ENCODE data around the gene TEKT2. TPM values are rescaled to one million over a fixed set of nuclear protein-coding genes. Genes with fewer than 3 reads are reported as not detected.

The TEKT2 gene
- total RNA-seq, 2 experiments from 2014 or later: not detected

DNA sequence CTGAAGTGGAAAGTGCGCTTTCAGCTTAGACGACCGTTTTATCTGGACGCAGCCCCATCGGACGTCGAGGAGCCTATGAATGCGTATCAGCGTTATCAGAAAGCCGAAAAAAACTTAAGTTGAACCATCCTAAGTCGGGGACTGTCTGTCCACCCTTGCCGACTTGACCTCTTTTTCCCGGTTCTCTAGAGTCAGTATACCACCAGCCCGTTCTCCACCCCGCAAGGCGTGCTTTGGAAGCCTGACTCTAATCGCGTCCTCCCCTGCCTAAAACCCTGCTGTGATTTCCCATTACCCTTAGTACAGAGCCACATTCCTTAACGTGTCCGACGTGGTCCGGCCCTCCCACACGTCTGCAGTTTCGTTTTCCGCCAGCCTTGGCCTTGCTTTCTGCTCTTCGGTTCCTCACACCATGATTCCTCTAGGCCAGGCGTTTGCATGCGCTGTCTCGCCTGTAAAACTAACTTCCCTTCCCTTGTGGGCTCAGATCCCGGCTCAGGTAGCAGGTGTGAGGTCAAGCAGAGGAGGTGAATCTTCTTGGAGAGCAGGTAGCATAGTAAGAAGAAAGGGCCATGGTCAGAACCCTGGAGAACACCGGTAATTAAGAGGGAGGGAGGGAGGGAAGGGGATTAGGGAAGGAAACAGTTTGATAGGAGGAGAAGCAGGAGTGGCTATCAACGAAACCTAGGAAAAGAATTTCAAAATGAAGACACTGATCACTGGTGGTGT, 5.7 kb downstream of the TEKT2 start:
- peaks cover 10% of the 10 kb centered on the region for H3K27me3 Mint-ChIP-seq
- peak; percentile 29 for DNase-seq
- H3K9me3 Mint-ChIP-seq: no peaks in the 10 kb centered on the region
- peaks cover 13% of the 10 kb centered on the region for H3K4me1 Mint-ChIP-seq (ENCODE audit: low read depth)
- peaks cover 11% of the 10 kb centered on the region for H3K36me3 Mint-ChIP-seq
- POLR2A ChIA-PET: interaction anchor here (1.2 kb wide), 1 partner anchor 158 kb away, joined by 3 read pairs; no protein-coding TSS in a partner anchor
- peak overlapping the region; percentile 82 for H3K27ac Mint-ChIP-seq
- CTCF ChIA-PET: interaction anchor here (0.6 to 0.9 kb wide), 3 partner anchors 62 to 330 kb away, joined by 3 to 4 read pairs (median 3); no protein-coding TSS in a partner anchor
- peak overlapping the region; percentile 89 for H3K4me3 Mint-ChIP-seq
- intact Hi-C loops (cut with micrococcal nuclease): loop anchor here (2.0 kb wide), 2 partner anchors 207 to 281 kb away; partner anchors contain the start of genes AGO1 and AGO4

DNA sequence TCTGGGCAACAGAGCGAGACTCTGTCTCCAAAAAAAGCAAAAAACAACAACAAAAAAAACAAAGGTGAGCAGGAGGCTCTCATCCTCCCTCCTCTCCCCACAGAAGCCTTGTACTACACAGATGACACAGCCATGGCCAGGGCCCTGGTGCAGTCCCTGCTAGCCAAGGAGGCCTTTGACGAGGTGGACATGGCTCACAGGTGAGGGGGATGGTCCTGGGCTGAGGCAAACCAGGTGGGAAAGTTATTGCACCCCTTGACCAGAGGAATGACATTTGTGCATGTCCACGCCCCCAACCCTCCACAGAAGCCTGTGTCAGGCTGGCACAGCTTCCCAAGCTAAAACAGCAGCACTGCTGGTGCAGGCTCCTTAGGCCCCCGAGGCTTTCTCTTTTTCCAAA, 7.2 kb downstream of the TEKT2 start:
- Mint-ChIP-seq H3K4me1 (ENCODE audit: low read depth) (peaks cover 13% of the 10 kb centered on the region), H3K36me3 (peaks cover 11% of the 10 kb centered on the region), H3K27me3 (no peaks in the 10 kb centered on the region), H3K27ac (no peak overlapping the region), H3K4me3 (no peak overlapping the region), H3K9me3 (no peaks in the 10 kb centered on the region)
- ChIA-PET POLR2A (interaction anchor here (1.2 kb wide), 1 partner anchor 160 kb away, joined by 3 read pairs; the partner anchor contains the start of gene AGO3), CTCF (interaction anchor here (0.9 to 1.1 kb wide), 2 partner anchors 9 to 278 kb away, joined by 3 to 4 read pairs; no protein-coding TSS in a partner anchor)
- intact Hi-C loops (cut with micrococcal nuclease): no loop called here
- peak; percentile 8 for DNase-seq

DNA sequence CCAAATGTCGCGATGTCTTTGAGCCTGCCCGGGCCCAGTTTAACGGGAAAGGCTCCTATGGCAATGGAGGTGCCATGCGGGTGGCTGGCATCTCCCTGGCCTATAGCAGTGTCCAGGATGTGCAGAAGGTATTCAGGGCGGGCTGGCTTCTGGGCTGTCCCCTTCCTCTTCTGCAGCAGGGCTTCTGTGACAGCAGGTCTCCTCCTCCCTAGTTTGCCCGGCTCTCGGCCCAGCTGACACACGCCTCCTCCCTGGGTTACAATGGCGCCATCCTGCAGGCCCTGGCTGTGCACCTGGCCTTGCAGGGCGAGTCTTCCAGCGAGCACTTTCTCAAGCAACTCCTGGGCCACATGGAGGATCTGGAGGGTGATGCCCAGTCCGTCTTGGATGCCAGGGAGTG, 7.8 kb downstream of the TEKT2 start:
- ChIA-PET CTCF (interaction anchor here (0.6 to 1.1 kb wide), 2 partner anchors 277 to 284 kb away, joined by 4 to 6 read pairs; partner anchors contain the start of gene AGO4), POLR2A (no interaction called here)
- H3K4me3 Mint-ChIP-seq: no peak overlapping the region

DNA sequence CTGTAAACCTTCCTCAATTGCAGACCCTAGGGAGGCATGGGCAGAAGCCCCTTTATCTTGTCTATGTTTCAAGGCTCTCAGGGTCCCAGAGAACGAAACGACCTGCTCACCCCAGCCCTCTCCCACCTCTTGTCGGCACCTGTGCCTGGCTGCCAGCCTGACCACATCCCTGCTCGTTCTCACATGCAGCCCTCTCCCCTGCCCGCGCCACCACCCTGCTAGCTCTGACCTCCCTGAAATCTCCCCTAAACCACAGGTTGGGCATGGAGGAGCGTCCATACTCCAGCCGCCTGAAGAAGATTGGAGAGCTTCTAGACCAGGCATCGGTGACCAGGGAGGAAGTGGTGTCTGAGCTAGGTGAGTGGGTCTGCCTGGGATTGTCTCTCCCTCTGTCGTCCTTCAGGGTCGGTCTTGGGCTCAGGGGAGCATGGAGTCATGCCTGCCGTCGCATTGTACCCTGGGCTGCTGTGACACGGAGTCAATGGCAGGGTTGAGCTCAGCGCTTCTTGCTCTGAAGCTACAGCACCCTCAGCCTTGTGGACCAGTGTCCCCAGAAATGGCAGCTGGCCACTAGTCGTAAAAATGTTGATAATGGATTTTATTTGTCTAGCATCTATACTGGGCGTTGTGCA, 8.4 kb downstream of the TEKT2 start:
- Mint-ChIP-seq H3K4me1 (ENCODE audit: low read depth) (peaks cover 13% of the 10 kb centered on the region), H3K9me3 (no peaks in the 10 kb centered on the region), H3K27ac (no peak overlapping the region), H3K36me3 (peaks cover 11% of the 10 kb centered on the region), H3K4me3 (no peak overlapping the region), H3K27me3 (no peaks in the 10 kb centered on the region)
- CTCF ChIA-PET: interaction anchor here (0.6 to 1.5 kb wide), 2 partner anchors 194 to 284 kb away, joined by 4 to 6 read pairs; partner anchors contain the start of gene AGO4
- POLR2A ChIA-PET: no interaction called here
- DNase-seq: no peak
- intact Hi-C loops (cut with micrococcal nuclease): no loop called here

More for the DNA sequence above, 7.8 kb downstream of the TEKT2 start:
- intact Hi-C loops (cut with micrococcal nuclease): no loop called here
- H3K36me3 Mint-ChIP-seq: peaks cover 11% of the 10 kb centered on the region
- peaks cover 13% of the 10 kb centered on the region for H3K4me1 Mint-ChIP-seq (ENCODE audit: low read depth)
- H3K9me3 Mint-ChIP-seq: no peaks in the 10 kb centered on the region
- H3K27me3 Mint-ChIP-seq: no peaks in the 10 kb centered on the region
- H3K27ac Mint-ChIP-seq: no peak overlapping the region
- DNase-seq: peak; percentile 4

DNA sequence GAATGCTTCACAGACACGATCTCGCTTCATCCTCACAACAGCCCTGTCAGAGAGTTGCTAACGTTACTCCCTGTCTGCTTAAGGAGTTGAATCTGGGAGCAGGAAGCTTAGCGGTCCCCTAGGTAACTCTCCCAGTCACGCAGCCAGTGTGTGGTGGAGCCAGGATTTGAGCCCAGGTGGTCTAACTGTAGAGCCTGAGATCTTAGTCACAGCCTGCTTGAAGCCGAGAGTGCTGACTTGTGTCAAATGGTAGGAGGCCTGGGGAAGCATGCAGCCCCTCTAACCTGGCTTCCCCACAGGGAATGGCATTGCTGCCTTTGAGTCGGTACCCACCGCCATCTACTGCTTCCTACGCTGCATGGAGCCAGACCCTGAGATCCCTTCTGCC, 8.9 kb downstream of the TEKT2 start:
- POLR2A ChIA-PET: no interaction called here
- DNase-seq: no peak
- Mint-ChIP-seq H3K27me3 (no peaks in the 10 kb centered on the region), H3K36me3 (peaks cover 11% of the 10 kb centered on the region), H3K27ac (no peak overlapping the region), H3K4me3 (no peak overlapping the region), H3K4me1 (ENCODE audit: low read depth) (peaks cover 13% of the 10 kb centered on the region), H3K9me3 (no peaks in the 10 kb centered on the region)
- CTCF ChIA-PET: interaction anchor here (1.1 to 1.5 kb wide), 2 partner anchors 42 to 193 kb away, joined by 3 to 4 read pairs; no protein-coding TSS in a partner anchor
- intact Hi-C loops (cut with micrococcal nuclease): no loop called here

DNA sequence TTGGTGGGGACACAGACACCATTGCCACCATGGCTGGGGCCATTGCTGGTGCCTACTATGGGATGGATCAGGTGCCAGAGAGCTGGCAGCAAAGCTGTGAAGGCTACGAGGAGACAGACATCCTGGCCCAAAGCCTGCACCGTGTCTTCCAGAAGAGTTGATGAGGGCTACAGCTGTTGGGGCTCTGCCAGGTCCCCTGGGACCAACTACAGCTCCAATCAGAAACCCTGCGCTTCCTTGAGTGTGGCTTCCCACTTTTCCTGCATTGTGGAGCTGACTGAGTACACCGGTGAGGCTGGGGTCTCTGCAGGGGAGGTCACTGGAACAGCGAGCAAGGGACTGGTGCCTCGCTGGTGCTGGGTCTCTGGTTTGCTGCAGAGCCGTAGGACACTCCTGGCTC, 9.3 kb downstream of the TEKT2 start:
- ChIA-PET CTCF (interaction anchor here (1.1 to 1.5 kb wide), 2 partner anchors 42 to 193 kb away, joined by 3 to 4 read pairs; no protein-coding TSS in a partner anchor), POLR2A (no interaction called here)
- H3K27me3 Mint-ChIP-seq: no peaks in the 10 kb centered on the region
- no peak overlapping the region for H3K4me3 Mint-ChIP-seq
- DNase-seq: no peak
- H3K36me3 Mint-ChIP-seq: peaks cover 11% of the 10 kb centered on the region
- H3K9me3 Mint-ChIP-seq: no peaks in the 10 kb centered on the region
- intact Hi-C loops (cut with micrococcal nuclease): no loop called here
- no peak overlapping the region for H3K27ac Mint-ChIP-seq
- peaks cover 11% of the 10 kb centered on the region for H3K4me1 Mint-ChIP-seq (ENCODE audit: low read depth)

DNA sequence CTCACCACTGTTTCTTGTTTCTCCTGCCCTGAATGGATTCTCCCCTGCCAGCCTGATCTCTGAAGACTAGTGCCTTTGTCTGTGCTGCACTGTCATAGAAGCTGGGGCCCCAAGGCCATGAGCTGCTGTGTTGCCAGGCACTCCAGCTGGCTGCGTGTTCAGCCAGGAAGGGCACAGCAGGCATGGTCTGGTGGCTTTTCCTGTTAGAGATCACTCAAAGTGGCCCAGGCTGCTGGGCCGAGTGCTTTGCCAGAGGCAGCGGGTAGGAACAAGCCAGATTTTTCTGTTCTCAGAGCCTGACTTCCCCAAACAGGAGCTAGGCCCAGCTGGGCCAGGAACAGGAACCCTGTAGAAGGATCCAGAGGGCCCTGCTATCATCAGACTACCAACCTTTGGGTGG, 10.0 kb downstream of the TEKT2 start:
- DNase-seq: no peak
- Mint-ChIP-seq H3K4me1 (ENCODE audit: low read depth) (peaks cover 11% of the 10 kb centered on the region), H3K4me3 (no peak overlapping the region), H3K27ac (no peak overlapping the region), H3K36me3 (peaks cover 11% of the 10 kb centered on the region), H3K9me3 (no peaks in the 10 kb centered on the region), H3K27me3 (no peaks in the 10 kb centered on the region)
- intact Hi-C loops (cut with micrococcal nuclease): no loop called here
- POLR2A ChIA-PET: no interaction called here
- CTCF ChIA-PET: interaction anchor here (1.0 to 3.7 kb wide), 4 partner anchors 41 to 212 kb away, joined by 3 to 15 read pairs (median 4); no protein-coding TSS in a partner anchor

DNA sequence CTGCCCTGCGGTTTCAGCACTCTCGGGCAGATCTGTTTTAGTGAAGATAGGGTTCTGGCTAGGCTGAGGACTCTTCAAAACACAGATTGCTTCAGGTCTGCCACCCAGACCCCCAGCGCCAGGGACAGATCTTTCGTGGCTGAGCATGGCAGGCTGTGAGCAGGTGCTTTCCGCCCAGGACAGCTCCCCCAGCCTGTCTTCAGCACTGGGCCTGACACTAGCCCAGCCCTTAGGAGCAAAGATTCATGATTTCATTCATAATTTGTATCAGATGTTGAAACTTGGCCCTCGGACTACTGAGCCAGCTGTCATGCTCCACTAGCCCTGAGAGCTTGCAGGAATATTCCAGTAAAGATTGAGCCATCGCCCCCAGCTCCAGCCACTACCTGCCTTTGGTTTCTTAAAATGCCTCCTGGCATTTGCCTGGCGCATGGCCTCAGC, 10.7 kb downstream of the TEKT2 start:
- ChIA-PET CTCF (interaction anchor here (1.0 to 3.7 kb wide), 3 partner anchors 40 to 212 kb away, joined by 3 to 15 read pairs (median 7); no protein-coding TSS in a partner anchor), POLR2A (interaction anchor here (0.9 kb wide), 1 partner anchor 65 kb away, joined by 3 read pairs; no protein-coding TSS in a partner anchor)
- no peak for DNase-seq
- Mint-ChIP-seq H3K27me3 (no peaks in the 10 kb centered on the region), H3K36me3 (peaks cover 8% of the 10 kb centered on the region), H3K27ac (no peak overlapping the region), H3K4me1 (ENCODE audit: low read depth) (peaks cover 8% of the 10 kb centered on the region), H3K9me3 (no peaks in the 10 kb centered on the region), H3K4me3 (no peak overlapping the region)
- intact Hi-C loops (cut with micrococcal nuclease): loop anchor here (5.0 kb wide), 3 partner anchors 53 to 328 kb away; partner anchors contain the start of gene TRAPPC3

DNA sequence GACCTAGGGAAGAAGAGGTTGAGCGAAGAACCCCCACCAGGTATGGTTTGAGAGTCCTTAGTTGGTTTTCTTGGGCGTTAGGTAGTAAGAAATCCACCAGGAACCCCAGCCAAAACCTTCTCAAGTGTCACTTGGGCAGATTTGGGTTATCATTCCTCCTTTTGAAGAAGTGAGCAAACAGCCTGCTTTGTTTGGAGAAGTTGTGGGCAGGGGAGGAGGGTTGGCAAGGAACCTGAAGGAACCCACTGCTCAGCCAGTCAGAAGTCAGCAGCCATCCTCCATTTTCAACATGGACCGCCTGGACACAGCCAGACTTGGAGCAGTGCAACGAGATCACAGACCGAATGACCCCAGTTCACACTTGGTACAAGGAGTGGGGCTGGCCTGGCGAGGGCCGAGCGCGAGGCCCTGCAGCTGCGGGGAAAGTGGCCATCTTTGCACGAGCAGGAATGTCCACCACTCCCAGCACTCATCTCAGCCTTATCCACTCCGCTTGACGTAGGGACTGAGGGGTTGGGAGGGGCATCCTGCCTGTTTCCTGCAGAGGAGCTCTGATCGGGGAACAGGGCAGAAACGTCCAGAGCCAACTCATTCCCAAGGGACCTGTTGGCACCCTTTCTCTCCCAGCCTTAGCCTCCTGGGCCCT, 12.0 kb downstream of the TEKT2 start:
- Mint-ChIP-seq H3K9me3 (no peaks in the 10 kb centered on the region), H3K27me3 (no peaks in the 10 kb centered on the region), H3K27ac (no peak overlapping the region), H3K36me3 (peaks cover 7% of the 10 kb centered on the region), H3K4me1 (ENCODE audit: low read depth) (peaks cover 2% of the 10 kb centered on the region), H3K4me3 (no peak overlapping the region)
- intact Hi-C loops (cut with micrococcal nuclease): loop anchor here (5.0 kb wide), 3 partner anchors 51 to 326 kb away; partner anchors contain the start of gene TRAPPC3
- DNase-seq: no peak
- POLR2A ChIA-PET: interaction anchor here (0.9 kb wide), 1 partner anchor 64 kb away, joined by 3 read pairs; no protein-coding TSS in a partner anchor
- CTCF ChIA-PET: interaction anchor here (0.9 to 3.7 kb wide), 4 partner anchors 39 to 200 kb away, joined by 3 to 15 read pairs (median 9); no protein-coding TSS in a partner anchor

DNA sequence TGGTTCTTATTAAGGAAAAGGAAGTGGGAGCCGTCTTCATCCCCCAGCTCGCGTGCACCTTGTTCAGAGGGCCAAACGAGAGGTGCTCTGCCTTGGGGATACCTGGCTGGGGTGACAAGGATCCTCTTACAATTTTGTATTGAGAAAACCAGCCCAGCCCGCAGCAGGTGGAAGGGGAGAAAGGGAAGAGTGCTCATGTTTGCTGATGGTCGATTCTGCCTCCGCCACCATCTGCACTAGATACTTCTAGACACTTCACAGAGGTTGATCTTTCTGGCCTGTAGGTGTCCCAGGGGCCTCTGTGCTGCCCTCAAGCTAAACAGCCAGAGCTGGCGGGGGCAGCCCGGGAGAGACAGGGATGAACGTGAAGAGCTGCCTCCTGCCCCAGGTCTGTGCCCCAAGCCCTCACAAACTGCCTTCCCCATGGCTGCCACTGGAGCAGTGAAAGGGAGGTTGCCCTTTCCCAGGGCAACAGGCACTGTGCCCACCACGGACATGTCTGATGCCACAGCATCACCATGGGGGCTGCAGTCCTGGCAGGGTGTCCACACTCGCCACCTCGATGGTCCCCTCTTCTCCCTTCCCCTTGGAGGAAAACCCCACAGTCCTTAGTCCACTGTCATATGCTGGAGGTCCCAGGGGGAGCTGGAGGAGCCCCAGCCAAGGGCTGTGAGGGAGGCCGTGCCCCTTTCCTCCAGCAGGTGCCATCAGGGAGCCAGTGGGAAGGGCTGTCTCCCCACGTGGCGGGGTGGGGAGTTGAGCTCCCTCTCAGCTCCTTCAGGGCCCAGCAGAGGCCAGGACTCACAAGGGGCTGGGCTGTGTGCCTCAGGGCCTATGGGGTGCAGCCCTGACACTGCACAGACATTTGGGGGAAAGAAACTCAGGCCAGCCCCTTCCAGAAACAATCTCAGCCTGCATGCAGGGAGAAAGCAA, 12.9 kb downstream of the TEKT2 start:
- Mint-ChIP-seq H3K36me3 (peaks cover 7% of the 10 kb centered on the region), H3K9me3 (no peaks in the 10 kb centered on the region), H3K4me1 (ENCODE audit: low read depth) (no peaks in the 10 kb centered on the region), H3K4me3 (no peak overlapping the region), H3K27me3 (no peaks in the 10 kb centered on the region), H3K27ac (no peak overlapping the region)
- POLR2A ChIA-PET: interaction anchor here (0.9 kb wide), 1 partner anchor 9 kb away, joined by 3 read pairs; no protein-coding TSS in a partner anchor
- DNase-seq: peak; percentile 18
- intact Hi-C loops (cut with micrococcal nuclease): loop anchor here (5.0 kb wide), 3 partner anchors 51 to 326 kb away; partner anchors contain the start of gene TRAPPC3
- CTCF ChIA-PET: interaction anchor here (0.6 to 3.7 kb wide), 5 partner anchors 38 to 191 kb away, joined by 3 to 15 read pairs (median 4); partner anchors contain the start of gene AGO3
